Superior temporal gyrus (tissue), 1 donor: ENCODE measurements around the gene KCNN1.
A peak's percentile ranks its signal among the peaks of the same experiment; 100 is the strongest.
"Not testable (repeated sequence)": the region's sequence is repeated elsewhere in the genome, so short reads cannot be mapped to it uniquely, and the experiment has no call there.

Source experiments
- DNase-seq: peaks from one replicate; pipeline ENCODE4 v3.0.0-alpha.2; 2016; ENCODE audit errors: extremely low spot score

KCNN1 gene

GRCh38 chr19:17966550-17967256 is at the start of gene KCNN1:
TSS of gene KCNN1 (plus strand) at chr19:17967107. CDS start at chr19:17973889, 6,782 bp downstream.
- no peak for DNase-seq

GRCh38 chr19:17918151-17918550 is 48.8 kb upstream of the KCNN1 start:
- DNase-seq: not testable (repeated sequence)

DNA sequence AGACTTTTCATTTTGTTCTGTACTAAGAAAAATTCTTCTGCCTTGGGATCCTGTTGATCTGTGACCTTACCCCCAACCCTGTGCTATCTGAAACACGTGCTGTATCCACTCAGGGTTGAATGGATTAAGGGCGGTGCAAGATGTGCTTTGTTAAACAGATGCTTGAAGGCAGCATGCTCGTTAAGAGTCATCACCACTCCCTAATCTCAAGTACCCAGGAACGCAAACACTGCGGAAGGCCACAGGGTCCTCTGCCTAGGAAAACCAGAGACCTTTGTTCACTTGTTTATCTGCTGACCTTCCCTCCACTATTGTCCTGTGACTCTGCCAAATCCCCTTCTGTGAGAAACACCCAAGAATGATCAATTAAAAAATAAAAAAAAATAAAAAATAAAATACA is 47.8 kb upstream of the KCNN1 start:
- not testable (repeated sequence) for DNase-seq

DNA sequence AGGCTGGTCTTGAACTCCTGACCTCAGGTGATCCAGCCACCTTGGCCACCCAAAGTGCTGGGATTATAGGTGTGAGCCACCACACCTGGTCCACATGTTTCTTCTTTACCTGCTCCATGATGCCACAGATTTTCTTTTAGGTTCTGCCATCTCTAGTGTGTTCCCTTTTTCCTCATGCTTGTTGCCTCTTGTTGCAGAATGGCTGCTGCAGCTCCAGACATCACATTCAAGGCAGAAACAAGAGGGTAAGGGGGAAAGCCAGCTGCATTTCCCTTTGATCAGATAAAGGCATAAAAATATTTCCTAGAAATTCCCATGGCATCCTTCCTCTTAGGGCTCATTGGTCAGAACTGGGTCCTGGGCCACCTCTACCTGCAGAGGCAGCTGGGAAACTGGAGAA is 46.4 kb upstream of the KCNN1 start:
- DNase-seq: no peak

DNA sequence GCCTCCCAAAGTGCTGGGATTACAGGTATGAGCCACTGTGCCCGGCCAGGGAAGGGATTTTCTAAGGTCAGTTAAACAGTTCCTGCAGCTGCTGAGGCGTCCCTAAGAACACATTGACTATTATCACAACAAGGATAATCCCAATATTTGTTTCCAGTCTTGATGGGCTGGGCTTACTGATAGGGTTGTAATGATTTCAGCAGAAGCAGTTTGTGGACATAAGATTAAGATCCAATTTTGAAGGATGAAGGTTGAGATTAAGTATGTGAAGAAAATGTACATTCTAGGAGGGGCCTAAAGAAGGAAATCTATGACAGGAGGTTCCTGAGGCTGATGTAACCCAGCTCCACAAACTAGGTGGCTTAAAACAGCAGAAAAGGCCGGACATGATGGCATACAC is 44.8 kb upstream of the KCNN1 start:
- DNase-seq: no peak

DNA sequence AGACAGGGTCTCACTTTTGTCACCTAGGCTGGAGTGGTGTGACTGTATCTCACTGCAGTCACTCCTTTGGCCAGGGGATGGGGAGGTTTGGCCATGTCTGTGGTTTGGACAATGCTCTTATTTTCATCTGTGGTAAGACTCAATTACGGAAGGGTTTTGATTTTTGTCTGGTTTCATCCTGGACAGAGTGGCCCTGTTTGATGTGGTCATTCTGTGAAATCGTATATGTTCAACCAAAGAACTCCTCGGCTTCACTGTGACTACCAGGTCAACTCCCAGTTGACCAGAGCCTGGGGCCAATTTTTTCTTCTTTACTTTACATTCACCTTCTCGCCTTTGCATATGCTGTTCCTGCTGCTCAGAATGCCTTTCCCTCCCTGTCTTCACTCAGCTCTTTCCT is 40.9 kb upstream of the KCNN1 start:
- no peak for DNase-seq

DNA sequence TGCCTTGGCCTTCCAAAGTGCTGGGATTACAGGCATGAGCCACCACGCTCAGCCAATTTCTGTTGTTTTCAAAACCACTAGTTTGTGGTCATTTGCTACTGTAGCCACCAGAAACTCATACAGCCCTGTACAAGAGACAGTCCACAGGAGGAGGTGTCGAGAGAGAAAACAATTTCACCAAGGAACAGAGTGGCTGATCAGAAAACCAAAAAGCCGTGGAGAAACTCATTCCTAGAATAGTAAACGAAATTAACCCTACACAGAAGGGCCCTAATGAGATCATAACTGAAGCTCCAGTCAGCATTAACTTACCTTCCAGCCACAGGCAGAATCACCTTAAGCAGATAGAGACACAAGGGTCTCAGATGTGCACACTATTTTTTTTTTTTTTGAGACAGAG is 37.9 kb upstream of the KCNN1 start:
- no peak for DNase-seq

DNA sequence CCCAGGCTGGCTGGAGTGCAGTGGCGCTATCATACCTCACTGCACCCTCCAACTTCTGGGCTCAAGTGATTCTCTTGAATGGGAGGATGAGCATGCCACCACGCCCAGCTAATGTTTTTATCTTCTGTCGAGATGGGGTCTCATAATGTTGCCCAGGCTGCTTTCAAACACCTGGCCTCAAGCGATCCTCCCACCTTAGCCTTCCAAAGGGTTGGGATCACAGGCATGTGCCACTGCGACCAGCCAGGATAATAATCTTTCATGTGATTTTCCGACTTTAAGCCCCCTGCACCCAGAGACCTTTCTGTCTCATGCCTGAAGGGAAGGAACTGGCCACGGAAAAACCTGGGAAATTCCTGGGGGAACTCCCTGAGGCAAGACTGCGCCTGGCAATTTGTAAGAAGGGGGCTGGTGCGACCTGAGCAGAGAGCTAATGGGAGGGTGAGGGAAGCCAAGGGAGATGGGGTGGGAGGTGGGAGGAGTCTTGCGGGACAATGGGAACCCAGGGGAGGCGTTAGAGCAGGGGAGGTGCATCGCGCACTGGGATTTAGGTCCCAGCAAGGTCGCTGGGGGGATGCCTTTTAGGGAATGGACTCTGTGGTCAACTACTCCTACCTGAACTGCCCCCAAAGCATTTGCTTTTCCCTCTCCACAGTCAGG is 35.2 kb upstream of the KCNN1 start:
- no peak for DNase-seq

GRCh38 chr19:17932485-17933338 is 34.2 kb upstream of the KCNN1 start, which contains the start of gene CCDC124:
TSS of gene CCDC124 (plus strand) at chr19:17933015. CDS start at chr19:17936421, 3,406 bp downstream.
- peak; percentile 90 for DNase-seq

GRCh38 chr19:17933414-17934129 is 33.3 kb upstream of the KCNN1 start:
- DNase-seq: no peak

DNA sequence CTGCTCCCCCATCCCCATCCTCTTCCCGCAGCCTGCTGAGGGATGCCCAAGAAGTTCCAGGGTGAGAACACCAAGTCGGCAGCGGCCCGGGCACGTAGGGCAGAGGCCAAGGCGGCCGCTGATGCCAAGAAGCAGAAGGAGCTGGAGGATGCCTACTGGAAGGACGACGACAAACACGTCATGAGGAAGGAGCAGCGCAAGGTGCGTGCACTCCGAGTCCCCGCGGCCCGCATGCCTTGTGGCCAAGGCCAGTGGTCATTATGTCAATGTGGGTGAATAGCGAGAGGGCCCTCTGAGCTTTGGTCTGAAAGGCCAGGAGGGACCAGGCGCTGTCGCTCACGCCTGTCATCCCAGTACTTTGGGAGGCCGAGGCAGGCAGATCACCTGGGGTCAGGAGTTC is 30.5 kb upstream of the KCNN1 start:
- DNase-seq: no peak

DNA sequence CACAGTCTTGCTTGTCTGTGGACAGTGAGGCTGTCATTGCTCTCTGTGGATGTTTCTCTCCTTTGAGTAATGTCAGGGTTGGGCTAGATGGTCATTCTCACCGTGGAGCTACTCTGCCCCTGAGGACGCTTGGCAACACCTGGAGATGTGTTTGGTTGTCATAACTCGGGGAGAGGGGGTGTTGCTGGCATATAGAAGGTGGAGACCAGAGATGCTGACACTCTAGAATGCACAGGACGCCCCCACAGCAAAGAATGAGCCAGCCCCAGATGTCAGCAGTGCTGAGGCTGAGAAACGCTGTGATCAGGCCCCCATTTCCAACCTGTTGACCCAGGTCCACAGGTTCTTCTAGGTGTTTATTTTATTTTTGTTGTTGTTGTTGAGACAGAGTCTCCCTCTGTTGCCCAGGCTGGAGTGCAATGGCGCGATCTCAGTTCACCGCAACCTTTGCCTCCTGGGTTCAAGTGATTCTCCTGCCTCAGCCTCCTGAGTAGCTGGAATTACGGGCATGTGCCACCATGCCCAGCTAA is 29.5 kb upstream of the KCNN1 start:
- DNase-seq: no peak

DNA sequence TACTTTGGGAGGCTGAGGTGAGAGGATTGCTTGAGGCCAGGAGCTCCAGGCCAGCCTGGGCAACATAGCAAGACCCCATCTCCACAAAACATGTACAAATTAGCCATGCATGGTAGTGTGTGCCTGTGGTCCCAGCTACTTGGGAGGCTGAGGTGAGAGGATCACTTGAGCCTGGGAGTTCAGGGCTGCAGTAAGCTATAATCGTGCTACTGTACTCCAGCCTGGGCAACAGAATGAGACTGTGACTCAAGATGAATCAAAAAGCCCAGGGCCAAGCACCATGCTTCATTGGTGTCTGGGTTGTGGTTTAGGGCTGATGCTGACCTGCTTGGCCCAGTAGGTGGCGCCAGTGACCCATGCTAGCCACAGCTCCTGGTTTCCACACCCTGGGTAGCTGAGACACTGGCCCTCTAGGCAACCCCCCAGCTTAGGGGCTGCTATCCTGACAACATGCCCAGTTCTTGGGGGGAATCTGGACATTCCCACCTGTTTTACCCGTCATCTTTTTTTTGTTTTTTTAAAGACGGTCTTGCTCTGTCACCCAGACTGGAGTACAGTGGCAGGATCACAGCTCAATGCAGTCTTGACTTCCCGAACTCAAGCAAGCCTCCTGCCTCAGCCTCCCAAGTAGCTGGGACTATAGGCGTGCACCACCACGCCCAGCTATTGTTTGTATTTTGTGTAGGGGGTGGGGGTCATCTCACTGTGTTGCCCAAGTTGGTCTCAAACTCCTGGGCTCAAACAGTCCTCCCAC is 28.6 kb upstream of the KCNN1 start:
- peak; percentile 81 for DNase-seq

- no peak for DNase-seq
Measured at GRCh38 chr19:17942181-17942580, 24.7 kb upstream of the KCNN1 start.

GRCh38 chr19:17942582-17943273 is 24.2 kb upstream of the KCNN1 start:
- DNase-seq: no peak

DNA sequence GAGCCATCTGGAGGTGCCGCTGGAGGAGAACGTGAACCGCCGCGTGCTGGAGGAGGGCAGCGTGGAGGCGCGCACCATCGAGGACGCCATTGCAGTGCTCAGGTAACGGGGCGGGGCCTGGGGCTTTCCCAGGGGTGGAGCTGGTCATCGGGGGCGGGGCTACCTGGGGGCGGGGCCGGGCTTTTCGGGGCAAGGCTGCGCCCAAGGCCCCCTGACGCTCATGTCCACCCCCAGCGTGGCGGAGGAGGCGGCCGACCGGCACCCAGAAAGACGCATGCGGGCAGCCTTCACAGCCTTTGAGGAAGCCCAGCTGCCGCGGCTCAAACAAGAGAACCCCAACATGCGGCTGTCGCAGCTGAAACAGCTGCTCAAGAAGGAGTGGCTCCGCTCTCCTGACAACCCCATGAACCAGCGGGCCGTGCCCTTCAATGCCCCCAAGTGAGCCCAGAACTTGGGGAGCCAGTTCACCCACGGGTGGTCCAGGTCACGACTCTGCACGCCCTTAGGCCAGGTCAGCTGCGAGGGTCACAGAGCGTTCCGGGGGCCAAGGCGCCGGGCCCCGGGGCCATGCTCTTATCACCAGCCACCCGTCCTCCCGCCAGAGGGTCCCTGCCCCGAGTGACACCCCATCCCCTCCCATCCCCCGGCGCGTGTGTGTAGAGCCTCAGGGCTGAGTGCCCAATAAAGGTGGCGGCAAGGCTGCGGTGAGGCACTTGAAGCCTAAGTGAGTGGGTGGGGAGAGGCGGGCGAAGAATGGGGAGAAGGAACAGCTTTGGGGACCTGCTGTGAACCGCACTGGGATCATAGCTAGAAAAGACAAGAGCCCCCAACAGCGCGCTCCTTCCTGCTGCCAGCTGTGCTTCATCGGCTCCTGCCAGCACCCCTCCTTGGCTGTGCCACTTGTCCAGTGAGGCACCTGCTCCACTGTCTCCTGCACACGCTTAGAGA is 23.4 kb upstream of the KCNN1 start:
- DNase-seq: no peak

DNA sequence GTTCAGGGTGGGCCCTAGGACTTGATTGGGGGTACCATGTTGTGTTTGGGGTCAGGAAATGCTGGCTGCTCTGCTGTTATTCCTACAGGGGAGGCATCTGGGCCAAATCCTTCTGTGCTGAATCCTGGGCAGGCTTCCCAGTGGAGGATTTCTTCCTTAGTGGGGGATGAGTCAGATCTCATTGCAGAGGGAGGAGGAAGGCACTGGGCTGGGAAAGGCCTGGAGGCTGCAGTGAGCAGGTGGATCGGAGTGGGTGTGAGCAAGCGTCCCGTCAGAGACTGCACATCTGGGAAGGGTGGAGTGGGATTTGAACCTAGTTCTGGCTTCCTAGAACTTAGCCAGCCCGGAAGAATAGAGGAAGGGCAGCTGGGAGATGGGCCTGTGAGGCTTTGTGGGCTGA is 22.6 kb upstream of the KCNN1 start:
- peak; percentile 64 for DNase-seq

- no peak for DNase-seq
Measured at GRCh38 chr19:17946965-17947784, 19.7 kb upstream of the KCNN1 start.
